GM21390 (cell line): ENCODE data around the gene BOD1L1.

Experiments
- ATAC-seq: cut with Tn5 transposase; IDR thresholded peaks from one replicate; pipeline ENCODE4 v1.9.1; 2021; ENCODE audit not compliant: unreplicated experiment

BOD1L1 gene

GRCh38 chr4:13527192-13527980 is 100.1 kb downstream of the BOD1L1 start:
- no peak for ATAC-seq

DNA sequence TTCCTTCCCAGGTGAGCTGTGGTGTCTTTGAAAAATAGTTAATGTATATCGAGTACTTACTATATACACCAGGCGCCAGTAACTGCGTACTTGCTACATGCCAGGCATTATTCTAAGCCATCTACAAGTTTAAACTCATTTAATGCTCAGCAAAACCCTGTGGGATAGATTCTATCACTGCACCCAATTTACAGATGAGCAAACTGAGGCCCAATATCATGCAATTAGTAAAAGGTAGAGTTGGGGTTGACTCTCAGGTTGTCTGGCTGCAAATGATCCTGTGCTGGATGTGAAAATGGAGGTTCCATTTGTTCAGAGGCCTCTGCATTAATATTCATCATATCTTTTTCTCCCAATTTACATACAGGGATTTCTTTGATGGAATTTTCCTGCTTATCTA is 100.9 kb downstream of the BOD1L1 start:
- no peak for ATAC-seq

DNA sequence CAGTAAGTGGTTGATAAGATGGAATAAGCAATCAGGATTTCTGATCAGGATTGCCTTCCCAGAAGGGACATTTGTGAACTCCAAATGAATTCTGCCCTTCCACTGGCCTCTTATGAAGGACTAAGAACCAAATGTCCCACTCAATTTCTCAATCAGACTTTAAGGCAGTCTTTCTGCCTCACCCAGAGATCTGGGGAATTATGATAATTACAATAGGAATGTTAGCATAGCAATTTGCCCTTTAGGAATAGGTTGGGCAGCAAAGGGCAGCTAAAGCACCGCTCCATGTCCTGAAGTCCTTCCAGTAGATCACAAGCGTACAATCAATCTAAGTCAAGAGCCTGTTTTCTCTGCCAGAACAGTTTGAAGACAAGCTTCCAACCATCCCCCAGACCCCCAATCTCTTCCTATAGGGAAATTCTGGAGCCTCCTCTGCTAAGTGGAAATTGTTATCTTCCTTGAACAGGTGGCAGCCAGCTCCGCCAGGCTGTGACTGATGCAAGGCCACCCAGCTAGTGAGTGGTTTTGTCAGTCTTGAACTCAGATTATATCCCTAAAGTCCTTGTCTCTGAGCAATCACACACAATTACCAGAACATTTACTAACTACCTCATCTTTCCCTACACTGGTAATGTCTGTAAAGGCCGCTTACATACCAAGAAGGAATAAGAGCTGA is 101.8 kb downstream of the BOD1L1 start:
- ATAC-seq: no peak

- no peak for ATAC-seq
These were observed 102.9 kb downstream of the BOD1L1 start for GRCh38 chr4:13524504-13525243.

- ATAC-seq: no peak
These were observed 103.7 kb downstream of the BOD1L1 start for GRCh38 chr4:13523591-13524503.

DNA sequence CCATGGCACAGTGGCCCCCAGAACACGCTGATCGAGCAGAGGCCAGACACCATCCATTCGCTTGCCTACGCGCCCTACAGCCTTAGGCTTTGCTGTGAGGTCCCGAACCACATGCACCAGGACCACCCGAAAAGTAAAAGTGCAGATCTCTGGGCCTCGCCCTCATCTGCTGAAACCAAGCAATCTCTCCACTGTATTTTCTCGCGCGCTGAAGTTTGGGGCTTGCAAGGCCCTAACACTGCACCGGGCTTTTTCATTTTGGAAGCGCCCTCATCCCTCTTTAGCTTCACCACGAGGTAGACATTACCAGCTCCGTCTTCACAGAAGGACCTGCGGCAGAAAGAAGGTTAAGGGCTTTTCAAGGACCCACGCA is 104.4 kb downstream of the BOD1L1 start:
- ATAC-seq: no peak

- no peak for ATAC-seq
These were observed 105.0 kb downstream of the BOD1L1 start for GRCh38 chr4:13522282-13523104.

GRCh38 chr4:13521047-13521446 is 106.5 kb downstream of the BOD1L1 start:
- no peak for ATAC-seq
